GM12878 (cell line): Measurements from ENCODE around the gene COL23A1. TPM values are rescaled to one million over a fixed set of nuclear protein-coding genes. Genes with fewer than 3 reads are reported as not detected.

ENCODE experiments used
- ATAC-seq: fragments of 200-7000 bp; cut with Tn5 transposase; 3 replicates; pipeline ENCODE4 v1.9.1; 2020; ENCODE audit warnings: mild to moderate bottlenecking, moderate library complexity
- BruUV-seq: library from RNA; stranded (reverse); fragments of 400-500 nt; replicated peaks from 2 replicates; lab custom pipeline; 2021; lab: Mats Ljungman, UMichigan
- CTCF ChIA-PET: fragments of 300-600 bp; sonication (Branson Sonifier 250); formaldehyde crosslinking; extraction: SDS; loops from one replicate; lab custom pipeline; 2021; ENCODE audit warnings: inconsistent platforms; lab: Yijun Ruan, JAX
- POLR2A ChIA-PET: fragments of 350-600 bp; formaldehyde crosslinking; extraction: SDS; loops from one replicate; lab custom pipeline; 2021; ENCODE audit warnings: inconsistent platforms; lab: Charles Lee
- RAD21 ChIA-PET: fragments of 300-600 bp; sonication (Branson Sonifier 250); formaldehyde crosslinking; loops from one replicate; lab custom pipeline; 2023; ENCODE audit warnings: antibody characterized with exemption; ENCODE audit not compliant: unreplicated experiment; lab: Charles Lee
- SMC1A ChIA-PET: fragments of 300-600 bp; sonication (Branson Sonifier 250); formaldehyde crosslinking; loops from one replicate; lab custom pipeline; 2023; ENCODE audit not compliant: unreplicated experiment, uncharacterized antibody; lab: Charles Lee
- DNase-seq: peaks from one replicate; pipeline ENCODE4 v3.0.0-alpha.2; 2011; ENCODE audit warnings: low read depth, low spot score
- FAIRE-seq: peaks from 3 replicates; lab custom pipeline; 2011; peaks lifted over from hg19 to GRCh38; lab: Jason Lieb, UNC
- H2AFZ ChIP-seq: 2 replicates; pipeline ENCODE4 v1.6.0; 2011; ENCODE audit warnings: low read depth, low read length, control low read depth; ENCODE audit not compliant: control insufficient read depth
- H3K27ac ChIP-seq: 2 replicates; pipeline ENCODE4 v1.5.1; 2011; ENCODE audit warnings: control low read depth; ENCODE audit not compliant: control insufficient read depth, insufficient read depth
- H3K27me3 ChIP-seq, 2 experiments: replicated peaks in 1 of 2; 2 replicates each; pipeline versions ENCODE4 v1.6.0 to v1.6.1; 2011; ENCODE audit warnings: low read length in 1 of 2; ENCODE audit not compliant: control insufficient read depth in 2 of 2, insufficient read depth in 2 of 2
- H3K36me3 ChIP-seq, 2 experiments: 2 replicates each; pipeline ENCODE4 v1.5.1; 2011; ENCODE audit warnings: low read length in 1 of 2; ENCODE audit not compliant: control insufficient read depth in 2 of 2, insufficient read depth in 2 of 2
- H3K4me1 ChIP-seq: 2 replicates; pipeline ENCODE4 v1.6.1; 2011; ENCODE audit warnings: mild to moderate bottlenecking, low read length, moderate library complexity, mixed read lengths; ENCODE audit not compliant: control insufficient read depth, insufficient read depth
- H3K4me2 ChIP-seq: 2 replicates; pipeline ENCODE4 v1.6.0; 2011; ENCODE audit warnings: control low read depth; ENCODE audit not compliant: control insufficient read depth, insufficient read depth
- H3K4me3 ChIP-seq: fragments of 200-600 bp; sonication (generic); 2 replicates; pipeline ENCODE4 v1.5.1; 2016
- H3K79me2 ChIP-seq: 2 replicates; pipeline ENCODE4 v1.6.0; 2011; ENCODE audit warnings: low read length; ENCODE audit not compliant: control insufficient read depth, insufficient read depth
- H3K9ac ChIP-seq: 2 replicates; pipeline ENCODE4 v1.8.0; 2011; ENCODE audit warnings: low read length, control low read depth, mixed read lengths; ENCODE audit not compliant: control insufficient read depth, insufficient read depth
- H3K9me3 ChIP-seq: replicated peaks from 3 replicates; pipeline ENCODE4 v1.5.1; 2011; ENCODE audit warnings: mild to moderate bottlenecking, low read length; ENCODE audit not compliant: control insufficient read depth, insufficient read depth
- H4K20me1 ChIP-seq: 2 replicates; pipeline ENCODE4 v1.6.0; 2011; ENCODE audit not compliant: control insufficient read depth, insufficient read depth
- BCL3 ChIP-seq: IDR thresholded peaks from 2 replicates; pipeline ENCODE4 v1.6.1; 2011; ENCODE audit warnings: borderline replicate concordance, low read depth, mild to moderate bottlenecking, moderate library complexity, low read length; ENCODE audit not compliant: insufficient read depth, poor library complexity, severe bottlenecking
- BMI1 ChIP-seq: fragments of 450-650 bp; IDR thresholded peaks from 2 replicates; pipeline ENCODE4 v1.6.1; 2016; ENCODE audit warnings: mild to moderate bottlenecking, moderate library complexity, borderline replicate concordance
- CBFB ChIP-seq: IDR thresholded peaks from 2 replicates; pipeline ENCODE4 v1.6.1; 2016; ENCODE audit warnings: antibody characterized with exemption, low read depth
- ETV6 ChIP-seq, 2 experiments: fragments of 450-650 bp in 1 of 2; IDR thresholded peaks in 1 of 2; conservative IDR thresholded peaks in 1 of 2; 2 replicates each; pipeline ENCODE4 v1.6.1; 2014; ENCODE audit warnings: antibody characterized with exemption in 1 of 2, borderline replicate concordance in 1 of 2, low read depth in 1 of 2, mild to moderate bottlenecking in 1 of 2, moderate library complexity in 1 of 2
- IRF4 ChIP-seq: IDR thresholded peaks from 2 replicates; pipeline ENCODE4 v1.6.1; 2011; ENCODE audit warnings: low read depth, low read length
- NFYB ChIP-seq: IDR thresholded peaks from 2 replicates; pipeline ENCODE4 v1.6.1; 2011; ENCODE audit warnings: low read depth, mild to moderate bottlenecking, low read length, improper control_type of control experiment, moderate library complexity; ENCODE audit not compliant: insufficient read depth
- NR2C1 ChIP-seq: fragments of 450-650 bp; IDR thresholded peaks from 2 replicates; pipeline ENCODE4 v1.6.1; 2017; ENCODE audit warnings: antibody characterized with exemption, mild to moderate bottlenecking, moderate library complexity
- PAX8 ChIP-seq: fragments of 450-650 bp; IDR thresholded peaks from 2 replicates; pipeline ENCODE4 v1.6.1; 2017; ENCODE audit warnings: mild to moderate bottlenecking, moderate library complexity
- RAD21 ChIP-seq: IDR thresholded peaks from 2 replicates; pipeline ENCODE4 v1.6.1; 2011; ENCODE audit warnings: mild to moderate bottlenecking, low read depth, low read length, moderate library complexity; ENCODE audit not compliant: insufficient read depth
- RAD51 ChIP-seq: fragments of 450-650 bp; IDR thresholded peaks from 2 replicates; pipeline ENCODE4 v1.6.1; 2016; ENCODE audit warnings: moderate library complexity, mild to moderate bottlenecking, inconsistent platforms
- ZNF24 ChIP-seq: fragments of 450-650 bp; IDR thresholded peaks from 2 replicates; pipeline ENCODE4 v1.6.1; 2017; ENCODE audit warnings: antibody characterized with exemption, mild to moderate bottlenecking
- WGBS: methylation state at CpG from one replicate; pipeline ENCODE4 v1.1.6; 2016; ENCODE audit warnings: low lambda C conversion rate; ENCODE audit not compliant: insufficient replicate concordance, insufficient coverage; ENCODE audit errors: missing lambda C conversion rate; 5-methylcytosine and 5-hydroxymethylcytosine counted together
- in situ Hi-C: fragments of 300-500 bp; cut with MboI; formaldehyde crosslinking; loops from 9 replicates; pipeline ENCODE4 v1.14.3; 2018; ENCODE audit warnings: mixed read lengths
- intact Hi-C: fragments of 100-400 bp; cut with micrococcal nuclease; formaldehyde crosslinking; loops from one replicate; pipeline ENCODE4 v1.14.2; 2022; ENCODE audit not compliant: unreplicated experiment
- polyA plus RNA-seq, 11 experiments: library from polyadenylated mRNA; depleted of rRNA in 4 of 11; unstranded in 6 of 11; stranded (reverse) in 5 of 11; fragments of >200 nt; fragmentation: Nextera tagmentation in 4 of 11; fragmentation: Illumina TruSeq in 1 of 11; extraction: Ambion mirVana in 4 of 11; extraction: Trizol in 1 of 11; gene quantifications; 1 replicate in 1 of 11; 2 replicates in 10 of 11; pipeline versions ENCODE4 v1.2.1 to v1.2.3, GENCODE V29; 2011 to 2016; ENCODE audit warnings: inconsistent platforms in 2 of 11, missing spikeins in 2 of 11, low read depth in 1 of 11
- total RNA-seq, 4 experiments: library from RNA; depleted of rRNA in 3 of 4; stranded (reverse); fragments of >200 nt in 3 of 4; fragmentation: Illumina TruSeq in 1 of 4; extraction: Trizol in 1 of 4; gene quantifications; 2 replicates each; pipeline versions ENCODE4 v1.2.1 to v1.2.3, GENCODE V29; 2013 to 2021

The COL23A1 gene
- total and polyA plus RNA-seq, 10 of the 15 experiments (the other 5 are each of a cell fraction or from before 2014, with no cell fraction given) = 0.03 to 0.83 (median 0.09) TPM; not detected in 5

GRCh38 chr5:178416919-178417318, 173.3 kb downstream of the COL23A1 start (continued):
- no peak for TF ChIP-seq RAD21

GRCh38 chr5:178416206-178416882, 173.8 kb downstream of the COL23A1 start:
- DNase-seq = no peak
- Histone ChIP-seq H3K36me3 (no peaks in the 10 kb centered on the region), H3K4me3 (no peak overlapping the region), H3K9me3 (no peaks in the 10 kb centered on the region), H3K27me3 (0 out of 4 replicates have a peak, but pooled peaks cover 0 to 1% of the 10 kb centered on the region in 2 experiments), H3K9ac (no peak overlapping the region), H3K27ac (no peak overlapping the region), H2AFZ (no peak overlapping the region), H4K20me1 (no peaks in the 10 kb centered on the region), H3K4me1 (no peaks in the 10 kb centered on the region), H3K79me2 (no peaks in the 10 kb centered on the region), H3K4me2 (no peak overlapping the region)
- in situ Hi-C loops = no loop called here
- TF ChIP-seq ZNF24 (no peak), BCL3 (no peak), IRF4 (no peak), BMI1 (no peak), NR2C1 (no peak), NFYB (no peak), CBFB (no peak), PAX8 (no peak), ETV6 (conservative IDR thresholded peaks at IDR 0.05 in 1 of 2, IDR thresholded peaks at IDR 0.05 in 1 of 2; ENCODE audit: borderline replicate concordance in 1 of 2, low read depth in 1 of 2) (no peak), RAD51 (no peak)
- SMC1A ChIA-PET = no interaction called here
- RAD21 ChIA-PET = no interaction called here
- ATAC-seq = no peak
- no TSS peak for BruUV-seq
- 53% methylated on average over 12 of the region's 12 CpGs for WGBS
- CTCF ChIA-PET = no interaction called here
- POLR2A ChIA-PET = no interaction called here
- intact Hi-C loops = no loop called here
- no peak for FAIRE-seq
